Measurements from ENCODE around the gene UXS1.

UXS1 gene

GRCh38 chr2:106124106-106124756, 69.9 kb downstream of the UXS1 start:
- TF ChIP-seq CTCF (IDR thresholded peaks at IDR 0.05) = no peak

GRCh38 chr2:106122157-106122556, 71.9 kb downstream of the UXS1 start:
- TF ChIP-seq CTCF (IDR thresholded peaks at IDR 0.05) = no peak

GRCh38 chr2:106120432-106120831, 73.7 kb downstream of the UXS1 start:
- no peak for TF ChIP-seq CTCF (IDR thresholded peaks at IDR 0.05)

- TF ChIP-seq CTCF (IDR thresholded peaks at IDR 0.05) = no peak
Observed at GRCh38 chr2:106119074-106119473, 75.0 kb downstream of the UXS1 start.

- TF ChIP-seq CTCF (IDR thresholded peaks at IDR 0.05) = no peak
Observed at GRCh38 chr2:106117882-106118684, 76.0 kb downstream of the UXS1 start.

- no peak for TF ChIP-seq CTCF (IDR thresholded peaks at IDR 0.05)
Observed at GRCh38 chr2:106117347-106117746, 76.8 kb downstream of the UXS1 start.

GRCh38 chr2:106116248-106116647, 77.9 kb downstream of the UXS1 start:
- TF ChIP-seq CTCF (IDR thresholded peaks at IDR 0.05) = no peak
